Tibial artery (tissue), 4 donors: ENCODE data around the gene CCDC171.
"Not testable (repeated sequence)": the region's sequence is repeated elsewhere in the genome, so short reads cannot be mapped to it uniquely, and the experiment has no call there.

Experiments
- DNase-seq, 2 donors: peaks; one replicate each; pipeline ENCODE4 v3.0.0-alpha.2; 2019
- H3K27ac ChIP-seq, 2 donors: fragments of 200-600 bp; sonication (generic) in 1 of 2; 1 replicate in 1 of 2; 2 replicates in 1 of 2; pipeline ENCODE4 v1.5.1; 2018 to 2019; ENCODE audit warnings: mild to moderate bottlenecking in 1 of 2
- H3K27me3 ChIP-seq, 2 donors: fragments of 200-600 bp; sonication (generic) in 1 of 2; one replicate each; pipeline versions ENCODE4 v1.5.1 to v1.6.0; 2016 to 2019
- H3K36me3 ChIP-seq, 3 donors: fragments of 200-600 bp; sonication (generic) in 2 of 3; one replicate each; pipeline ENCODE4 v1.5.1; 2016 to 2019; ENCODE audit warnings: mild to moderate bottlenecking in 2 of 3
- H3K4me1 ChIP-seq, 4 donors: fragments of 200-600 bp; sonication (generic) in 2 of 4; 1 replicate in 3 of 4; 2 replicates in 1 of 4; pipeline ENCODE4 v1.5.1; 2016 to 2019
- H3K4me3 ChIP-seq, 2 donors: fragments of 200-600 bp; sonication (generic) in 1 of 2; 1 replicate in 1 of 2; 2 replicates in 1 of 2; pipeline ENCODE4 v1.5.1; 2018 to 2019; ENCODE audit warnings: mild to moderate bottlenecking in 2 of 2
- H3K9me3 ChIP-seq, 3 donors: fragments of 200-600 bp; sonication (generic) in 1 of 3; one replicate each; pipeline ENCODE4 v1.5.1; 2016 to 2019
- CTCF ChIP-seq, 2 experiments: fragments of 200-600 bp in 1 of 2; fragments of 450-650 bp in 1 of 2; IDR thresholded peaks; one replicate each; pipeline ENCODE4 v1.5.1; 2017 to 2019; ENCODE audit warnings: antibody characterized with exemption in 2 of 2, mild to moderate bottlenecking in 1 of 2, moderate library complexity in 1 of 2
- intact Hi-C: fragments of 100-400 bp; cut with DNase I; formaldehyde crosslinking; loops from one replicate; pipeline ENCODE4 v1.15.0; 2023; ENCODE audit warnings: low total_unique reads

Gene CCDC171

GRCh38 chr9:15693701-15694100, 140.9 kb downstream of the CCDC171 start:
- Histone ChIP-seq H3K9me3 (peaks cover 0 to 15% (median 4%) of the 10 kb centered on the region in 3 donors), H3K36me3 (peaks cover 0 to 8% (median 4%) of the 10 kb centered on the region in 3 donors), H3K4me1 (no peaks in the 10 kb centered on the region), H3K4me3 (no peak overlapping the region), H3K27me3 (no peaks in the 10 kb centered on the region), H3K27ac (no peak overlapping the region)
- TF ChIP-seq CTCF (IDR thresholded peaks at IDR 0.05): no peak
- intact Hi-C loops: no loop called here
- no peak for DNase-seq

GRCh38 chr9:15696979-15697378, 144.1 kb downstream of the CCDC171 start:
- no peak overlapping the region for H3K4me3 ChIP-seq
- TF ChIP-seq CTCF (IDR thresholded peaks at IDR 0.05): no peak
- H3K36me3 ChIP-seq: peaks cover 0 to 8% (median 4%) of the 10 kb centered on the region in 3 donors
- intact Hi-C loops: no loop called here
- H3K27me3 ChIP-seq: no peaks in the 10 kb centered on the region
- no peaks in the 10 kb centered on the region for H3K4me1 ChIP-seq
- no peak for DNase-seq
- H3K9me3 ChIP-seq: no peaks in the 10 kb centered on the region
- H3K27ac ChIP-seq: no peak overlapping the region

- no peak for TF ChIP-seq CTCF (IDR thresholded peaks at IDR 0.05)
- no peak overlapping the region for H3K4me3 ChIP-seq
- H3K27me3 ChIP-seq: no peaks in the 10 kb centered on the region
- H3K9me3 ChIP-seq: no peaks in the 10 kb centered on the region
- intact Hi-C loops: no loop called here
- no peaks in the 10 kb centered on the region for H3K4me1 ChIP-seq
- DNase-seq: no peak
- H3K36me3 ChIP-seq: peaks cover 0 to 8% (median 4%) of the 10 kb centered on the region in 3 donors
- no peak overlapping the region for H3K27ac ChIP-seq
Observed at GRCh38 chr9:15697446-15697851, 144.6 kb downstream of the CCDC171 start.

GRCh38 chr9:15699876-15700559, 147.2 kb downstream of the CCDC171 start:
- intact Hi-C loops: not testable (repeated sequence)

GRCh38 chr9:15707000-15707399, 154.2 kb downstream of the CCDC171 start:
- Histone ChIP-seq H3K36me3 (no peaks in the 10 kb centered on the region), H3K4me1 (no peaks in the 10 kb centered on the region), H3K27me3 (no peaks in the 10 kb centered on the region), H3K4me3 (no peak overlapping the region), H3K9me3 (no peaks in the 10 kb centered on the region), H3K27ac (no peak overlapping the region)
- DNase-seq: no peak
- intact Hi-C loops: no loop called here
- TF ChIP-seq CTCF (IDR thresholded peaks at IDR 0.05): no peak

More at GRCh38 chr9:15699876-15700559, 147.2 kb downstream of the CCDC171 start:
- not testable (repeated sequence) for DNase-seq, H3K4me1 ChIP-seq, H3K4me3 ChIP-seq, H3K9me3 ChIP-seq, H3K36me3 ChIP-seq, H3K27ac ChIP-seq, H3K27me3 ChIP-seq

- intact Hi-C loops: no loop called here
- no peak overlapping the region for H3K4me3 ChIP-seq
- TF ChIP-seq CTCF (IDR thresholded peaks at IDR 0.05): no peak
- no peaks in the 10 kb centered on the region for H3K27me3 ChIP-seq
- H3K27ac ChIP-seq: no peak overlapping the region
- no peak for DNase-seq
- H3K9me3 ChIP-seq: no peaks in the 10 kb centered on the region
- no peaks in the 10 kb centered on the region for H3K4me1 ChIP-seq
- no peaks in the 10 kb centered on the region for H3K36me3 ChIP-seq
Observed at GRCh38 chr9:15711531-15711930, 158.7 kb downstream of the CCDC171 start.
